GM12891 (cell line): Measurements from ENCODE around the gene BICDL1.
"Not testable (repeated sequence)": the region's sequence is repeated elsewhere in the genome, so short reads cannot be mapped to it uniquely, and the experiment has no call there.

Experiments used
- PAX5 ChIP-seq: IDR thresholded peaks from 2 replicates; pipeline ENCODE4 v1.6.1; 2011; ENCODE audit warnings: low read length, moderate library complexity, mild to moderate bottlenecking; ENCODE audit not compliant: insufficient read depth, severe bottlenecking
- POLR2A ChIP-seq: IDR thresholded peaks from 2 replicates; pipeline ENCODE4 v1.6.1; 2011; ENCODE audit warnings: low read depth, low read length, control low read depth
- POLR2AphosphoS5 ChIP-seq: IDR thresholded peaks from 2 replicates; pipeline ENCODE4 v1.6.1; 2011; ENCODE audit warnings: low read depth, low read length, control low read depth
- SPI1 ChIP-seq: IDR thresholded peaks from 2 replicates; pipeline ENCODE4 v1.6.1; 2011; ENCODE audit warnings: low read depth, low read length, control low read depth
- TAF1 ChIP-seq: IDR thresholded peaks from 2 replicates; pipeline ENCODE4 v1.6.1; 2011; ENCODE audit warnings: low read depth, low read length, control low read depth

- TF ChIP-seq POLR2AphosphoS5, POLR2A, TAF1, PAX5, SPI1: not testable (repeated sequence)
Observed at GRCh38 chr12:119980702-119981101, 8.3 kb upstream of the BICDL1 start.
